Right lobe of liver (tissue), 6 donors: ENCODE results near the gene MAST4. TPM values are rescaled to one million over a fixed set of nuclear protein-coding genes. Genes with fewer than 3 reads are reported as not detected.
A peak's percentile ranks its signal among the peaks of the same experiment; 100 is the strongest.

ENCODE experiments used
- ATAC-seq, 4 donors: fragments of 200-7000 bp; cut with Tn5 transposase; one replicate each; pipeline ENCODE4 v1.9.1; 2020; ENCODE audit warnings: mild to moderate bottlenecking in 4 of 4, moderate library complexity in 4 of 4
- DNase-seq, 3 donors: peaks; one replicate each; pipeline ENCODE4 v3.0.0-alpha.2; 2020
- H3K27ac ChIP-seq, 3 donors: fragments of 200-600 bp; one replicate each; pipeline ENCODE4 v1.8.0; 2022
- H3K27me3 ChIP-seq, 2 donors: fragments of 200-600 bp; one replicate each; pipeline ENCODE4 v1.8.0; 2022
- H3K36me3 ChIP-seq, 4 donors: fragments of 200-600 bp; sonication (generic) in 1 of 4; one replicate each; pipeline versions ENCODE4 v1.5.1 to v1.8.0; 2017 to 2022; ENCODE audit warnings: control low read depth in 1 of 4
- H3K4me1 ChIP-seq, 4 donors: fragments of 200-600 bp; sonication (generic) in 1 of 4; one replicate each; pipeline versions ENCODE4 v1.5.1 to v1.8.0; 2017 to 2022; ENCODE audit warnings: control low read depth in 1 of 4
- H3K4me3 ChIP-seq, 3 donors: fragments of 200-600 bp; one replicate each; pipeline ENCODE4 v1.8.0; 2022
- H3K9me3 ChIP-seq, 4 donors: fragments of 200-600 bp; sonication (generic) in 1 of 4; one replicate each; pipeline versions ENCODE4 v1.5.1 to v1.8.0; 2017 to 2022; ENCODE audit warnings: control low read depth in 1 of 4
- CTCF ChIP-seq, 4 donors: fragments of 200-600 bp in 3 of 4; fragments of 450-650 bp in 1 of 4; IDR thresholded peaks; one replicate each; pipeline versions ENCODE4 v1.5.1 to v1.8.0; 2016 to 2022; ENCODE audit warnings: antibody characterized with exemption in 4 of 4, mild to moderate bottlenecking in 2 of 4
- POLR2A ChIP-seq: fragments of 450-650 bp; IDR thresholded peaks from one replicate; pipeline ENCODE4 v1.6.1; 2017; ENCODE audit warnings: antibody characterized with exemption, mild to moderate bottlenecking
- WGBS: methylation state at CpG from one replicate; pipeline ENCODE4 v1.1.6; 2018; ENCODE audit warnings: low coverage, low lambda C conversion rate; ENCODE audit not compliant: insufficient coverage; ENCODE audit errors: missing lambda C conversion rate; 5-methylcytosine and 5-hydroxymethylcytosine counted together
- intact Hi-C, 2 donors: fragments of 100-400 bp; cut with DNase I; formaldehyde crosslinking; loops; one replicate each; pipeline versions ENCODE4 v1.11.2 to v1.14.1; 2022
- total RNA-seq, 6 experiments: library from RNA; depleted of rRNA in 2 of 6; stranded (reverse); fragments of >200 nt in 2 of 6; fragmentation: NEBNext Ultra II Directional in 3 of 6; extraction: Animal tissue kit (Norgen Biotek cat#: 25700) in 3 of 6; gene quantifications; one replicate each; pipeline versions ENCODE4 v1.1.0 to v1.2.4, GENCODE V29; 2016 to 2023
- donor health status: DM: no; HTN: yes; CAD: no.
- donor health status: DM: no; HTN: no; CAD: no.
- donor health status: DM: no; HTN: no; CAD: no.
- donor health status: DM: no; HTN: yes; CAD: no.
- donor health status: DM: no; HTN: yes; CAD: no.

Gene MAST4
- total RNA-seq, 6 experiments from 2014 or later: 9.4 to 23.5 (median 13.9) TPM

DNA sequence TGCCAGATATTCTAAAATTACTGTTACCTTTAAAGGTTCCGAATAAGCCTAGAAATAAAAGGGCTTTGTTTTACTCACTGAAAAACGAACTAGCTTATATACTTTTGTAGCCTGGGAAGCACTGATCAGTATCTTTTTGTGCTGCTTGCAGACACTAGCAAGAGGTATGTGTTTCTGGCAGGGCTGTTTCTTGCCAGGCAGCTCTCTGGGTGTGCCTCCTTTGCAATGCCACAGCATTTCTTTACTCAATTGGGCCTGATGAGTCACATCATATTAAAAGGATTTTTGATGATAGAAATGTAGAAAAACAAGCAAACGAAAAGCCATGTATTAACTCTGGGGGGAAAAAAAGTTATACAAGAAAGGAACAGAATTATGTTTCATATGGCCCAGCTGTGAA is 564.8 kb downstream of the MAST4 start:
- no peaks in the 10 kb centered on the region for H3K9me3 ChIP-seq
- H3K4me3 ChIP-seq: no peak overlapping the region
- peaks cover 0 to 32% (median 16%) of the 10 kb centered on the region in 4 donors for H3K36me3 ChIP-seq
- TF ChIP-seq POLR2A: no peak
- no peak for TF ChIP-seq CTCF (IDR thresholded peaks at IDR 0.05)
- H3K27me3 ChIP-seq: no peaks in the 10 kb centered on the region
- ATAC-seq (no peak), DNase-seq (no peak)
- intact Hi-C loops: no loop called here
- no peak overlapping the region for H3K27ac ChIP-seq
- 77% methylated on average over 3 of the region's 3 CpGs for WGBS
- no peaks in the 10 kb centered on the region for H3K4me1 ChIP-seq

GRCh38 chr5:67161767-67162166 is 565.6 kb downstream of the MAST4 start:
- no peak overlapping the region for H3K4me3 ChIP-seq
- H3K27me3 ChIP-seq: no peaks in the 10 kb centered on the region
- H3K36me3 ChIP-seq: peaks cover 0 to 32% (median 16%) of the 10 kb centered on the region in 4 donors
- no peak for DNase-seq
- 87% methylated on average over 5 of the region's 5 CpGs for WGBS
- no peak overlapping the region for H3K27ac ChIP-seq
- H3K9me3 ChIP-seq: no peaks in the 10 kb centered on the region
- no peaks in the 10 kb centered on the region for H3K4me1 ChIP-seq
- TF ChIP-seq CTCF (IDR thresholded peaks at IDR 0.05) (no peak), POLR2A (no peak)
- no peak for ATAC-seq
- intact Hi-C loops: no loop called here

DNA sequence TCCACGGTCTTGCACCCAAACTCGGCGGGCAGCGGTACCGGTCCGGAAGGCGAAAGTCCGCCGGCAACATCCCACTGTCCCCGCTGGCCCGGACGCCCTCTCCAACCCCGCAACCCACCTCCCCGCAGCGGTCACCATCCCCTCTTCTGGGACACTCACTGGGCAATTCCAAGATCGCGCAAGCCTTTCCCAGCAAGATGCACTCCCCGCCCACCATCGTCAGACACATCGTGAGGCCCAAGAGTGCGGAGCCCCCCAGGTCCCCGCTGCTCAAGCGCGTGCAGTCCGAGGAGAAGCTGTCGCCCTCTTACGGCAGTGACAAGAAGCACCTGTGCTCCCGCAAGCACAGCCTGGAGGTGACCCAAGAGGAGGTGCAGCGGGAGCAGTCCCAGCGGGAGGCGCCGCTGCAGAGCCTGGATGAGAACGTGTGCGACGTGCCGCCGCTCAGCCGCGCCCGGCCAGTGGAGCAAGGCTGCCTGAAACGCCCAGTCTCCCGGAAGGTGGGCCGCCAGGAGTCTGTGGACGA is 567.1 kb downstream of the MAST4 start:
- no peak for ATAC-seq
- Histone ChIP-seq H3K4me1 (no peaks in the 10 kb centered on the region), H3K27ac (no peak overlapping the region), H3K9me3 (no peaks in the 10 kb centered on the region), H3K27me3 (no peaks in the 10 kb centered on the region), H3K36me3 (peaks cover 0 to 32% (median 16%) of the 10 kb centered on the region in 4 donors), H3K4me3 (no peak overlapping the region)
- WGBS: 99% methylated on average over 18 of the region's 44 CpGs
- intact Hi-C loops: no loop called here
- peak in 1 of 3 donors; percentile 19 for DNase-seq
- TF ChIP-seq CTCF (IDR thresholded peaks at IDR 0.05) (no peak), POLR2A (no peak)

DNA sequence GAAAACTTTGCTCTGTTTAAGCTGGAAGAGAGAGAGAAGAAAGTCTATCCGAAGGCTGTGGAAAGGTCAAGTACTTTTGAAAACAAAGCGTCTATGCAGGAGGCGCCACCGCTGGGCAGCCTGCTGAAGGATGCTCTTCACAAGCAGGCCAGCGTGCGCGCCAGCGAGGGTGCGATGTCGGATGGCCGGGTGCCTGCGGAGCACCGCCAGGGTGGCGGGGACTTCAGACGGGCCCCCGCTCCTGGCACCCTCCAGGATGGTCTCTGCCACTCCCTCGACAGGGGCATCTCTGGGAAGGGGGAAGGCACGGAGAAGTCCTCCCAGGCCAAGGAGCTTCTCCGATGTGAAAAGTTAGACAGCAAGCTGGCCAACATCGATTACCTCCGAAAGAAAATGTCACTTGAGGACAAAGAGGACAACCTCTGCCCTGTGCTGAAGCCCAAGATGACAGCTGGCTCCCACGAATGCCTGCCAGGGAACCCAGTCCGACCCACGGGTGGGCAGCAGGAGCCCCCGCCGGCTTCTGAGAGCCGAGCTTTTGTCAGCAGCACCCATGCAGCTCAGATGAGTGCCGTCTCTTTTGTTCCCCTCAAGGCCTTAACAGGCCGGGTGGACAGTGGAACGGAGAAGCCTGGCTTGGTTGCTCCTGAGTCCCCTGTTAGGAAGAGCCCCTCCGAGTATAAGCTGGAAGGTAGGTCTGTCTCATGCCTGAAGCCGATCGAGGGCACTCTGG is 567.8 kb downstream of the MAST4 start:
- Histone ChIP-seq H3K9me3 (no peaks in the 10 kb centered on the region), H3K27me3 (no peaks in the 10 kb centered on the region), H3K4me1 (no peaks in the 10 kb centered on the region), H3K4me3 (no peak overlapping the region), H3K36me3 (peaks cover 0 to 32% (median 16%) of the 10 kb centered on the region in 4 donors), H3K27ac (no peak overlapping the region)
- no peak for ATAC-seq
- 96% methylated on average over 8 of the region's 33 CpGs for WGBS
- no peak for TF ChIP-seq CTCF (IDR thresholded peaks at IDR 0.05)
- TF ChIP-seq POLR2A: no peak
- no peak for DNase-seq
- intact Hi-C loops: no loop called here
